HepG2 (cell line): ENCODE results near the gene RPS5. TPM values are rescaled to one million over a fixed set of nuclear protein-coding genes. Genes with fewer than 3 reads are reported as not detected.

Experiments
- CBX5 ChIP-seq: sonication (generic); formaldehyde crosslinking; IDR thresholded peaks from 2 replicates; pipeline ENCODE4 v1.4.0; 2020; ENCODE audit warnings: missing genetic modification reagents, borderline replicate concordance
- CREM ChIP-seq, 2 experiments: sonication (generic) in 1 of 2; formaldehyde crosslinking in 1 of 2; IDR thresholded peaks; 2 replicates each; pipeline versions ENCODE4 v1.4.0 to v1.6.1; 2016 to 2020; ENCODE audit warnings: antibody characterized with exemption in 1 of 2, mild to moderate bottlenecking in 1 of 2, missing genetic modification reagents in 1 of 2
- E2F2 ChIP-seq: sonication (generic); formaldehyde crosslinking; IDR thresholded peaks from 2 replicates; pipeline ENCODE4 v1.4.0; 2020; ENCODE audit warnings: missing genetic modification reagents, borderline replicate concordance
- ELK4 ChIP-seq: sonication (generic); formaldehyde crosslinking; IDR thresholded peaks from 2 replicates; pipeline ENCODE4 v1.9.0; 2021; ENCODE audit warnings: missing genetic modification reagents, borderline replicate concordance
- FOSL1 ChIP-seq: sonication (generic); formaldehyde crosslinking; IDR thresholded peaks from 2 replicates; pipeline ENCODE4 v1.9.0; 2021; ENCODE audit warnings: missing genetic modification reagents, borderline replicate concordance
- FOXA1 ChIP-seq, 2 experiments: fragments of 450-650 bp in 1 of 2; sonication (generic) in 1 of 2; formaldehyde crosslinking in 1 of 2; IDR thresholded peaks; 2 replicates each; pipeline versions ENCODE4 v1.4.0 to v1.6.1; 2016 to 2020; ENCODE audit warnings: missing genetic modification reagents in 1 of 2
- HDAC6 ChIP-seq: fragments of 200-600 bp; sonication (generic); IDR thresholded peaks from 2 replicates; pipeline ENCODE4 v1.7.0; 2017; ENCODE audit warnings: mild to moderate bottlenecking, antibody characterized with exemption, low read length, low read depth
- NCOA1 ChIP-seq: sonication (generic); formaldehyde crosslinking; IDR thresholded peaks from 2 replicates; pipeline ENCODE4 v1.9.0; 2021; ENCODE audit warnings: missing genetic modification reagents
- PLRG1 ChIP-seq: fragments of 450-650 bp; conservative IDR thresholded peaks from 2 replicates; pipeline ENCODE4 v1.6.1; 2016
- RARG ChIP-seq: sonication (generic); formaldehyde crosslinking; IDR thresholded peaks from 2 replicates; pipeline ENCODE4 v1.4.0; 2020; ENCODE audit warnings: low read depth, mild to moderate bottlenecking, missing genetic modification reagents
- RBM39 ChIP-seq: fragments of 200-400 bp; formaldehyde crosslinking; IDR thresholded peaks from one replicate; pipeline ENCODE4 v1.6.1; 2018; ENCODE audit warnings: antibody characterized with exemption, mild to moderate bottlenecking, low read depth, low read length; ENCODE audit not compliant: poor library complexity, severe bottlenecking
- REXO4 ChIP-seq: sonication (generic); formaldehyde crosslinking; IDR thresholded peaks from 2 replicates; pipeline ENCODE4 v1.8.0; 2022; ENCODE audit warnings: missing genetic modification reagents, mild to moderate bottlenecking, borderline replicate concordance
- SATB2 ChIP-seq: sonication (generic); formaldehyde crosslinking; IDR thresholded peaks from 2 replicates; pipeline ENCODE4 v1.5.0; 2020; ENCODE audit warnings: missing genetic modification reagents
- SIN3A ChIP-seq: IDR thresholded peaks from 2 replicates; pipeline ENCODE4 v1.6.1; 2011; ENCODE audit warnings: low read depth, mild to moderate bottlenecking, control low read depth, low read length, borderline replicate concordance
- ZFYVE20 ChIP-seq: sonication (generic); formaldehyde crosslinking; IDR thresholded peaks from 2 replicates; pipeline ENCODE4 v1.8.0; 2023; ENCODE audit warnings: low read depth, mild to moderate bottlenecking, moderate library complexity, missing genetic modification reagents, borderline replicate concordance
- ZKSCAN5 ChIP-seq: sonication (generic); formaldehyde crosslinking; IDR thresholded peaks from 2 replicates; pipeline ENCODE4 v1.5.1; 2020; ENCODE audit warnings: mild to moderate bottlenecking, missing genetic modification reagents
- ZNF224 ChIP-seq: sonication (generic); formaldehyde crosslinking; IDR thresholded peaks from 2 replicates; pipeline ENCODE4 v1.5.0; 2020; ENCODE audit warnings: mild to moderate bottlenecking, missing genetic modification reagents
- ZNF326 ChIP-seq: sonication (generic); formaldehyde crosslinking; IDR thresholded peaks from 2 replicates; pipeline ENCODE4 v1.4.0; 2020; ENCODE audit warnings: missing genetic modification reagents, borderline replicate concordance
- ZNF468 ChIP-seq: sonication (generic); formaldehyde crosslinking; IDR thresholded peaks from 2 replicates; pipeline ENCODE4 v1.8.0; 2022; ENCODE audit warnings: mild to moderate bottlenecking, moderate library complexity, missing genetic modification reagents
- ZNF543 ChIP-seq: sonication (generic); formaldehyde crosslinking; IDR thresholded peaks from 2 replicates; pipeline ENCODE4 v1.4.0; 2020; ENCODE audit warnings: mild to moderate bottlenecking, missing genetic modification reagents
- ZNF567 ChIP-seq: sonication (generic); formaldehyde crosslinking; IDR thresholded peaks from 2 replicates; pipeline ENCODE4 v1.8.1; 2023; ENCODE audit warnings: mild to moderate bottlenecking, missing genetic modification reagents, borderline replicate concordance
- ZNF576 ChIP-seq: sonication (generic); formaldehyde crosslinking; IDR thresholded peaks from 2 replicates; pipeline ENCODE4 v1.4.0; 2020; ENCODE audit warnings: mild to moderate bottlenecking, missing genetic modification reagents
- ZNF749 ChIP-seq: sonication (generic); formaldehyde crosslinking; IDR thresholded peaks from 2 replicates; pipeline ENCODE4 v1.8.0; 2022; ENCODE audit warnings: mild to moderate bottlenecking, missing genetic modification reagents, moderate library complexity, borderline replicate concordance
- ZNF761 ChIP-seq: sonication (generic); formaldehyde crosslinking; conservative IDR thresholded peaks from 2 replicates; pipeline ENCODE4 v1.4.0; 2020; ENCODE audit warnings: mild to moderate bottlenecking, missing genetic modification reagents
- ZNF777 ChIP-seq: sonication (generic); formaldehyde crosslinking; IDR thresholded peaks from 2 replicates; pipeline ENCODE4 v1.4.0; 2020; ENCODE audit warnings: missing genetic modification reagents
- ZNF841 ChIP-seq: sonication (generic); formaldehyde crosslinking; IDR thresholded peaks from 2 replicates; pipeline ENCODE4 v1.8.1; 2023; ENCODE audit warnings: missing genetic modification reagents, borderline replicate concordance
- ZSCAN9 ChIP-seq: IDR thresholded peaks from 2 replicates; pipeline ENCODE4 v1.6.1; 2016; ENCODE audit warnings: borderline replicate concordance
- polyA plus RNA-seq, 8 experiments: library from polyadenylated mRNA; depleted of rRNA in 3 of 8; stranded (reverse) in 7 of 8; unstranded in 1 of 8; fragments of >200 nt; fragmentation: Illumina TruSeq in 4 of 8; extraction: Trizol in 4 of 8; gene quantifications; 2 replicates each; pipeline versions ENCODE4 v1.2.1 to v1.2.3, GENCODE V29; 2011 to 2016; ENCODE audit warnings: low read depth in 4 of 8, missing spikeins in 1 of 8, mixed read lengths in 1 of 8; ENCODE audit not compliant: insufficient read depth in 1 of 8
- total RNA-seq, 5 experiments: library from RNA; depleted of rRNA; stranded (reverse); fragments of >200 nt; fragmentation: Illumina TruSeq; extraction: Trizol; gene quantifications; 2 replicates each; pipeline ENCODE4 v1.2.3, GENCODE V29; 2016; ENCODE audit warnings: low read depth in 1 of 5
- TF ChIP-seq, protein P1 (sequence below): sonication (generic); formaldehyde crosslinking; IDR thresholded peaks from 2 replicates; pipeline ENCODE4 v1.4.0; 2020; ENCODE audit warnings: missing genetic modification reagents; ENCODE audit errors: not compliant biosample characterization

The RPS5 gene
- total and polyA plus RNA-seq, 2 of the 13 experiments (the other 11 are each of a cell fraction or from before 2014, with no cell fraction given) = 1,544 to 4,408 TPM

DNA sequence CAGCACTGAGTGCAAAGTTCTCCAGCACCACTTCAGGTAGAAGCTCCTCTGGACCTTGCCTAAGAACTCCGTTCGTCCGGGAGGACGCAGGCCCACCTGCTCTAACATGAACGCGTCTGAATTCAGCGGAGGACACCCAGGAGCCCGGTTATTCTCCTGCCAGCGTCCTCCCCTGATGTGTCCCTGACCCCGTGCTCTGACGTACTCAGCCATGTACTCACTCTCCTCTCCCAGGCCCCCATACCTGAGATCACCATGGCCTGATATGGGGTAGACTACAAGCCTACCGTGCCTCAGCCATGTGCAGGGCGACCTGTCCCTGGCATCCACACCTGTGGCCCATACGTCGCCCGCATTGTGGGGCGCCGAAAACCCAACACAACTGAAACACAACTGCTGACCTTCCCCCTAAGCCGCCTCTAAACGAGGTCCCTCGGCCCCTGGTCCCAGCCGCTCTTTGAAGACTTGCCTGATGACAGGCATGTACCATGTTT is 20.6 kb downstream of the RPS5 start (continued):
- TF ChIP-seq ZFYVE20 (CRISPR knock-in tag) (no peak), ZKSCAN5 (CRISPR knock-in tag) (no peak), SIN3A (no peak), FOXA1 (IDR thresholded peaks at IDR 0.05) (no peak), FOXA1 (CRISPR knock-in tag; IDR thresholded peaks at IDR 0.05) (no peak), CREM (IDR thresholded peaks at IDR 0.05) (no peak; the same call in 1 of the 2 replicates), CREM (CRISPR knock-in tag; IDR thresholded peaks at IDR 0.05) (no peak), RBM39 (peak; percentile 43), ZNF543 (CRISPR knock-in tag) (no peak), ZNF576 (CRISPR knock-in tag) (no peak), ZSCAN9 (CRISPR knock-in tag) (no peak), ZNF567 (CRISPR knock-in tag) (0 out of 2 replicates have a peak, but pooled peaks have one; percentile 30), SATB2 (CRISPR knock-in tag) (0 out of 2 replicates have a peak, but pooled peaks have one; percentile 24), ZNF224 (CRISPR knock-in tag) (no peak), FOSL1 (no peak), REXO4 (CRISPR knock-in tag) (peak; percentile 21; the same call in 1 of the 2 replicates), ZNF326 (CRISPR knock-in tag) (peak; percentile 39; the same call in 1 of the 2 replicates), CBX5 (CRISPR knock-in tag) (no peak), E2F2 (CRISPR knock-in tag) (no peak), ZNF468 (0 out of 2 replicates have a peak, but pooled peaks have one; percentile 45), ZNF777 (no peak), ZNF841 (CRISPR knock-in tag) (no peak), PLRG1 (no peak), NCOA1 (CRISPR knock-in tag) (peak; percentile 74; the same call in 1 of the 2 replicates), ZNF749 (no peak), RARG (CRISPR knock-in tag) (no peak), ZNF761 (CRISPR knock-in tag) (no peak), ELK4 (no peak), HDAC6 (no peak)
- TF ChIP-seq, protein P1, sequence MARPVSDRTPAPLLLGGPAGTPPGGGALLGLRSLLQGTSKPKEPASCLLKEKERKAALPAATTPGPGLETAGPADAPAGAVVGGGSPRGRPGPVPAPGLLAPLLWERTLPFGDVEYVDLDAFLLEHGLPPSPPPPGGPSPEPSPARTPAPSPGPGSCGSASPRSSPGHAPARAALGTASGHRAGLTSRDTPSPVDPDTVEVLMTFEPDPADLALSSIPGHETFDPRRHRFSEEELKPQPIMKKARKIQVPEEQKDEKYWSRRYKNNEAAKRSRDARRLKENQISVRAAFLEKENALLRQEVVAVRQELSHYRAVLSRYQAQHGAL = no peak
